H1 (cell line): ENCODE measurements around the gene LGALS9.

Experiments used
- CEBPB ChIP-seq: IDR thresholded peaks from 2 replicates; pipeline ENCODE4 v1.6.1; 2012; ENCODE audit warnings: low read depth, low read length
- CTCF ChIP-seq, 3 experiments: IDR thresholded peaks; 1 replicate in 2 of 3; 2 replicates in 1 of 3; pipeline versions ENCODE4 v1.5.1 to v1.6.1; 2011; ENCODE audit warnings: low read length in 3 of 3, mild to moderate bottlenecking in 3 of 3, inconsistent platforms in 2 of 3, low read depth in 1 of 3, moderate library complexity in 1 of 3; ENCODE audit not compliant: insufficient read depth in 1 of 3; ENCODE audit errors: control extremely low read depth in 1 of 3
- E2F6 ChIP-seq: IDR thresholded peaks from 2 replicates; pipeline ENCODE4 v1.6.1; 2012; ENCODE audit warnings: inconsistent platforms
- EZH2 ChIP-seq: fragments of 200-600 bp; sonication (generic); IDR thresholded peaks from 2 replicates; pipeline ENCODE4 v1.7.1; 2012; ENCODE audit warnings: low read depth, mild to moderate bottlenecking, moderate library complexity, low read length, inconsistent platforms; ENCODE audit not compliant: severe bottlenecking
- GABPA ChIP-seq: IDR thresholded peaks from 2 replicates; pipeline ENCODE4 v1.6.1; 2011; ENCODE audit warnings: mild to moderate bottlenecking, low read length, moderate library complexity, borderline replicate concordance; ENCODE audit not compliant: insufficient read depth
- JUN ChIP-seq: IDR thresholded peaks from 2 replicates; pipeline ENCODE4 v1.6.1; 2011; ENCODE audit warnings: low read depth, mild to moderate bottlenecking, improper control_type of control experiment, low read length
- PHF8 ChIP-seq: fragments of 200-600 bp; sonication (generic); conservative IDR thresholded peaks from 2 replicates; pipeline ENCODE4 v1.7.1; 2012; ENCODE audit warnings: low read depth, mild to moderate bottlenecking, inconsistent platforms, low read length, moderate library complexity
- POLR2A ChIP-seq, 2 experiments: IDR thresholded peaks; 1 replicate in 1 of 2; 2 replicates in 1 of 2; pipeline ENCODE4 v1.6.1; 2011; ENCODE audit warnings: low read depth in 2 of 2, low read length in 2 of 2, mild to moderate bottlenecking in 2 of 2; ENCODE audit errors: control extremely low read depth in 1 of 2
- POLR2AphosphoS5 ChIP-seq: IDR thresholded peaks from 2 replicates; pipeline ENCODE4 v1.6.1; 2011; ENCODE audit warnings: low read depth, low read length
- TAF1 ChIP-seq: IDR thresholded peaks from 2 replicates; pipeline ENCODE4 v1.6.1; 2011; ENCODE audit warnings: mild to moderate bottlenecking, low read depth, low read length
- TCF12 ChIP-seq: IDR thresholded peaks from 2 replicates; pipeline ENCODE4 v1.6.1; 2011; ENCODE audit warnings: low read depth, mild to moderate bottlenecking, low read length
- ZNF274 ChIP-seq: IDR thresholded peaks from 2 replicates; pipeline ENCODE4 v1.7.0; 2012; ENCODE audit warnings: low read length, borderline replicate concordance; ENCODE audit errors: extremely low read depth
- TF ChIP-seq, protein P1 (sequence below): IDR thresholded peaks from 2 replicates; pipeline ENCODE4 v1.6.1; 2012; ENCODE audit warnings: inconsistent platforms

DNA sequence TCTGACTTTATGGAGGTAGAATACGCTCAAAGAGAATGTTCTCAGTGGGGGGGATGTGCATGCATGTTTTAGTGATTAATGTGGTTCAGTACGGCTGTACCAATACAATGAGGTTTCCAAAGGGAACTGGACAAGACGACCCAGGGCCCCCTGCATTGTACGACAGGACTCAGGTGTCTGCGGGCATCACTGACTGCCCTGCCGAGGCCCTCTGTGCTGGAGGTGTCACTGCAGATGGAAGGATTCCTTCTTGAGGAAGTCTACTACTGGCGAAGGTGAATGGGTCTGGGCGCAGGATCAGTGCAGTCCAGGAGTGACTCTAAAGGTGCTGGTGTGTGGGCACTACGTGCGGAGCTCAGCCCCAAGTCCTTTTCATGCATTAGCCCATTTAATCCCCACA lies 3.5 kb upstream of the LGALS9 start:
- TF ChIP-seq POLR2AphosphoS5 (no peak), POLR2A (IDR thresholded peaks at IDR 0.05; ENCODE audit: control extremely low read depth in 1 of 2, low read depth in 2 of 2, low read length in 2 of 2) (no peak), CTCF (IDR thresholded peaks at IDR 0.05; ENCODE audit: control extremely low read depth in 1 of 3, insufficient read depth in 1 of 3, low read depth in 1 of 3, low read length in 3 of 3) (no peak), GABPA (no peak), TAF1 (no peak), CEBPB (no peak), TCF12 (no peak), EZH2 (no peak), JUN (no peak), PHF8 (no peak), E2F6 (no peak), ZNF274 (no peak)
- TF ChIP-seq, protein P1, sequence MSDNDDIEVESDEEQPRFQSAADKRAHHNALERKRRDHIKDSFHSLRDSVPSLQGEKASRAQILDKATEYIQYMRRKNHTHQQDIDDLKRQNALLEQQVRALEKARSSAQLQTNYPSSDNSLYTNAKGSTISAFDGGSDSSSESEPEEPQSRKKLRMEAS = no peak
